ENCODE measurements around the gene ANK3.

Gene ANK3

GRCh38 chr10:60270426-60270825 lies 119.2 kb downstream of the ANK3 start:
- no peak for TF ChIP-seq CTCF (IDR thresholded peaks at IDR 0.05; ENCODE audit: low read depth, low read length)
- DNase-seq (ENCODE audit: extremely low read depth, low read depth) = no peak

- no peak for TF ChIP-seq CTCF (IDR thresholded peaks at IDR 0.05; ENCODE audit: low read depth, low read length)
- DNase-seq (ENCODE audit: extremely low read depth, low read depth) = no peak
Measured at GRCh38 chr10:60267802-60268201, 121.9 kb downstream of the ANK3 start.

- DNase-seq (ENCODE audit: extremely low read depth, low read depth) = no peak
- TF ChIP-seq CTCF (IDR thresholded peaks at IDR 0.05; ENCODE audit: low read depth, low read length) = no peak
Measured at GRCh38 chr10:60266513-60266912, 123.2 kb downstream of the ANK3 start.

GRCh38 chr10:60262647-60263126 lies 127.0 kb downstream of the ANK3 start:
- DNase-seq (ENCODE audit: extremely low read depth, low read depth) = no peak
- no peak for TF ChIP-seq CTCF (IDR thresholded peaks at IDR 0.05; ENCODE audit: low read depth, low read length)

GRCh38 chr10:60260321-60260720 lies 129.4 kb downstream of the ANK3 start:
- DNase-seq (ENCODE audit: extremely low read depth, low read depth) = no peak
- TF ChIP-seq CTCF (IDR thresholded peaks at IDR 0.05; ENCODE audit: low read depth, low read length) = no peak

- no peak for DNase-seq (ENCODE audit: extremely low read depth, low read depth)
- TF ChIP-seq CTCF (IDR thresholded peaks at IDR 0.05; ENCODE audit: low read depth, low read length) = no peak
Measured at GRCh38 chr10:60258429-60258797, 131.3 kb downstream of the ANK3 start.

- TF ChIP-seq CTCF (IDR thresholded peaks at IDR 0.05; ENCODE audit: low read depth, low read length) = no peak
- no peak for DNase-seq (ENCODE audit: extremely low read depth, low read depth)
Measured at GRCh38 chr10:60257767-60258428, 131.8 kb downstream of the ANK3 start.
